ENCODE data around the gene YARS1.

Gene YARS1

DNA sequence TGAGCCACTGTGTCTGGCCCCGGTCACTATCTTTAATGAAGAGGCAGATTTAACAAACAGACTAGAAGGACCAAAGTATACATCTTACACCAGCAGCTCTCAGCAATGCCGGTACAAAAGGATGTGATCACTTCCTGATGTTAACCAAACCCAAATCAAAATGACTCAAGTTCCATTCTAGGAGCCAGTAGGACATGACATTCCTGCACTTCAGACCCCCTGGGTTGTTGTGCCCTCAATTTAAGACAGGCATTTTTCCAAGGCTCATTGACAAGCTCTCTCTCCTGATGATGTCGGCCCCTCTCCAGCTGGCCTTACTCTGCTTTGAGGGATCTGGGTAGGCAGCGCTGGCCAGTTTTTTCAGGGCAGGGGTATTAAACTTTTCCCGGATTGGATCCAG, 35.1 kb downstream of the YARS1 start:
- DNase-seq (ENCODE audit: low read depth in 1 of 2, low spot score in 1 of 2): no peak

- no peak for DNase-seq (ENCODE audit: low read depth in 1 of 2, low spot score in 1 of 2)
Observed at GRCh38 chr1:32780628-32781234, 36.4 kb downstream of the YARS1 start.

- DNase-seq (ENCODE audit: low read depth in 1 of 2, low spot score in 1 of 2): no peak
Observed at GRCh38 chr1:32780005-32780404, 37.2 kb downstream of the YARS1 start.

DNA sequence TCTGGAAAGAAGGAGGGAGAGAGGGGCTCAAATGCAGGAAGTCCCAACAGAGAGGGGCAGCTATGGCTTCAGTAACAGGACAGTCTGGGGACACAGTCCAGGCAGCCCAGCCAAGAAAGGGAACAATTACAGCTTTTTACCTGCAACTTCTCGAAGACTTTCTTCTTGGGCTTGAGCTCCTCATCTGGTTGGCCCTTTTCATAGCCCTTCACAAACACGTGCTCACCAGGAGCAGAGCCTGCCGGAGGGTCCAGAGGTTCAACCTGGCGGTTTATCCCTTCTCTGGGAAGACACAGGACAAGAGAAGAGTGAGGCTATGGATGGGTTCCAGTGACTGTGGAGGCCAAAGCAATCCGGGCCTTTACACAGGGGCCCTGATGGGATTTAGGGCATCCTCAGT, 37.9 kb downstream of the YARS1 start:
- no peak for DNase-seq (ENCODE audit: low read depth in 1 of 2, low spot score in 1 of 2)

DNA sequence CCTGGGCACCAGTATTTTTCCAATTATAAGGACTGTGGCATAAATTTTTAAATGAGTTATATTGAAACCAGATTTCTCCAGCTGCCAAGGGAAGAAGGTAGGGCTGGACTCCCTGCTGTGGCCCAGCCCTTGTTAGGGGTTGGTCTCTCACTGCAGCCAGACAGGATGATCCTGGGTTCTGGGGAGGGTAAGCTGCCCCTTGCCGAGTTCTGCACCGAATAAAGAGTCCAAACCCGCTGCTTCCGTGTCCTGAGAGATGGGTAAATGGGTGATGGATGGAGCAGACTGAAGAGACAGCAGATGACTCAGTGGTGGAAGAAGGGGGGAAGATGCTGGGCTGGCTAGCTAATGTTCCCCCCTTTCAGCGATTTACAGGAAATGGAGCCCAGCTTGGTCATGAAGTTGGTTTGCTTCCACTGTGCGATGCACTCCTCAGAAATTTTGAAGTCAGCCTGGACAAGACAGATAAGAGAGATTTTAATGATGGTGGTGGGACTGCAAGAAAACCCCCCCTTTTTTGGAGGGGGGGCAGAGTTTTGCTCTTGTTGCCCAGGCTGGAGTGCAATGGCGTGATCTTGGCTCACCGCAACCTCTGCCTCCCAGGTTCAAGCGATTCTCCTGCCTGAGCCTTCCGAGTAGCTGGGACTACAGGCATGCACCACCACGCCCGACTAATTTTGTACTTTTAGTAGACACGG, 41.4 kb downstream of the YARS1 start:
- DNase-seq (ENCODE audit: low read depth in 1 of 2, low spot score in 1 of 2): no peak

DNA sequence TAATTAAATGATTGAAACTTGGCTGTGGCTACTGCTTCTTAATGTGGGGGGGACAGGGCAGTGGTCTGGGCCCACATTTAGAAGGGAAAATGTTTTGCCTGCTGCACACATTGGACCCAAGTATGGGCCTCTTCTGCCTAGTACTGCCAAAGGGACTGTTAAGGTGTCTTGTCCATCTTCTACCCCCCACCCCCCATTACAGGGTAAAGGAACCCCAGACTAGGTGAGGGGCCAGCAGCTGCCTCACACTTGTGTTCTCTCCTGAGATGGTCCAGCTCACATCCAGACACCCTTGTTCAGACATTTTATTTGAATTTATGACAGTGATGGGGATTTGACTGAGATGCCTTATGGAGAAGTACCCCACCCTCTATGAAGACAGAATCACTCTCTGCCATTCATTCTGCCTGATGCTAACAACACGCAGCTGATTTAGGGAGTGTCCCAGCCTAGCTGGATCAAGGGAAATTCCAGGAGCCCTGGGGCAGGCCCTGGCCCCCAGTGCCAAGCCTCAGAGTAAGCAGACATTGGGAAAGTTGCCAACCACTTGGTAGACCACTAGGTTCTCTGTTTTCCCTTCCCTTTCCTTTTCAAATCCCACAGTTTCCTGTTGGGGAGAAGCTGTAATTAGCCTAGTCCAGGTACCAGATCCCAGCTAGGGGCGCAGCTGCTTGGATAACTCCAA, 42.1 kb downstream of the YARS1 start:
- no peak for DNase-seq (ENCODE audit: low read depth in 1 of 2, low spot score in 1 of 2)

DNA sequence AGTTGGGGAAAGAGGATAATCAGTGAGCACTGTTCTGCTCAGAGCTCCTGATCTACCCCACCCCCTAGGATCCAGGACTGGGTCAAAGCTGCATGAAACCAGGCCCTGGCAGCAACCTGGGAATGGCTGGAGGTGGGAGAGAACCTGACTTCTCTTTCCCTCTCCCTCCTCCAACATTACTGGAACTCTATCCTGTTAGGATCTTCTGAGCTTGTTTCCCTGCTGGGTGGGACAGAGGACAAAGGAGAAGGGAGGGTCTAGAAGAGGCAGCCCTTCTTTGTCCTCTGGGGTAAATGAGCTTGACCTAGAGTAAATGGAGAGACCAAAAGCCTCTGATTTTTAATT, 42.7 kb downstream of the YARS1 start:
- no peak for DNase-seq (ENCODE audit: low read depth in 1 of 2, low spot score in 1 of 2)

DNA sequence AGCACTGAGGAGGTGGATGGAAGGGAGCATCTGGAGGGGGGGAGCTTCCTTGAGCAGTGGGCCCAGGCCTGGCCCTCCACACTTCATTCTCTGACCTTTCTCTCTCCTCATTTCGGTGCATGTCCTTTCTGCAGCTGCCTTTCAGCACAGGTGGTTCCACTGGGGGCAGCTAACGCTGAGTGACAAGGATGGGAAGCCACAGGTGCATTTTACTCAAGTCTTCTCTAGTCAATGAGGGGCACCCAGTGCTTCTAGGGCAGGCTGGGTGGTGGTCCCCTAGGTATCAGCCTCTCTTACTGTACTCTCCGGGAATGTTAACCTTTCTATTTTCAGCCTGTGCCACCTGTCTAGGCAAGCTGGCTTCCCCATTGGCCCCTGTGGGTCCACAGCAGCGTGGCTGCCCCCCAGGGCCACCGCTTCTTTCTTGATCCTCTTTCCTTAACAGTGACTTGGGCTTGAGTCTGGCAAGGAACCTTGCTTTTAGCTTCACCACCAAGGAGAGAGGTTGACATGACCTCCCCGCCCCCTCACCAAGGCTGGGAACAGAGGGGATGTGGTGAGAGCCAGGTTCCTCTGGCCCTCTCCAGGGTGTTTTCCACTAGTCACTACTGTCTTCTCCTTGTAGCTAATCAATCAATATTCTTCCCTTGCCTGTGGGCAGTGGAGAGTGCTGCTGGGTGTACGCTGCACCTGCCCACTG, 43.2 kb downstream of the YARS1 start:
- no peak for DNase-seq (ENCODE audit: low read depth in 1 of 2, low spot score in 1 of 2)

DNA sequence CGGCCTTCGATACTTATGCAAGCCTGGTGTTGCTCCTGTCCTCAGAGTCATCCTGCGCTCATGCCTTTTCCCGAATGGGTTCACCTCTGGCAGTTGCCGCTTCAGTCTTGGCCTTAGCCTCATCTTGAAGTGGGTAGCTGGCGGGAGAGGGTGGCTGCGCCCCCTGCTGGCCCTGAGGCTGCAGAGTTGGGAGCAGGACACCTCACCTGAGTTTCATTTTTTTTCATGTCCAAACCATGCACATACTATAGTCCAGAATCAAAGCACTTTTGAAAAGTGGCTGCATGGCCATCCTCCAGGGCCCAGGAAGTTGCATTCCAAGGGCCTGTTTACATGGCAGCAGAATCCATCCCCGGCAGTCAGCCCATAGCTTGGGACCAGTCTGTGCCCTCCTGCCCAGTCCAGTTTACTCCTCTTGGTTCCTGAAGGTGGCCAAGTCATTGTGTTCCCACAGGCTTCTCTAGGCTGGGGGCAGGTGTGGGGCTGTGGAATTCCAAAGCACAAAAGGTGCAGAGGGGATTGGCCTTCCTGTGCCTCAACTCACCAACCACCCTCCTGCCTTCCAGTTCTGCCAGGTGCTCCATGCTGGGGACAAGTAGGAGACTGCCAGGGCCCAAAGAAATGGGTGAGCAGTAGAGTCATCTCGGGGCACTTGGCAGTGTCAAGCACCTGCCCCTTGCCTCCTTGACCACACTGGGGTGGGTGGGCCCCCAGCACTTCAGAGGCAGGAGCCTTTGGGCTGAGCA, 44.0 kb downstream of the YARS1 start:
- DNase-seq (ENCODE audit: low read depth in 1 of 2, low spot score in 1 of 2): peak; percentile 50 to 64

DNA sequence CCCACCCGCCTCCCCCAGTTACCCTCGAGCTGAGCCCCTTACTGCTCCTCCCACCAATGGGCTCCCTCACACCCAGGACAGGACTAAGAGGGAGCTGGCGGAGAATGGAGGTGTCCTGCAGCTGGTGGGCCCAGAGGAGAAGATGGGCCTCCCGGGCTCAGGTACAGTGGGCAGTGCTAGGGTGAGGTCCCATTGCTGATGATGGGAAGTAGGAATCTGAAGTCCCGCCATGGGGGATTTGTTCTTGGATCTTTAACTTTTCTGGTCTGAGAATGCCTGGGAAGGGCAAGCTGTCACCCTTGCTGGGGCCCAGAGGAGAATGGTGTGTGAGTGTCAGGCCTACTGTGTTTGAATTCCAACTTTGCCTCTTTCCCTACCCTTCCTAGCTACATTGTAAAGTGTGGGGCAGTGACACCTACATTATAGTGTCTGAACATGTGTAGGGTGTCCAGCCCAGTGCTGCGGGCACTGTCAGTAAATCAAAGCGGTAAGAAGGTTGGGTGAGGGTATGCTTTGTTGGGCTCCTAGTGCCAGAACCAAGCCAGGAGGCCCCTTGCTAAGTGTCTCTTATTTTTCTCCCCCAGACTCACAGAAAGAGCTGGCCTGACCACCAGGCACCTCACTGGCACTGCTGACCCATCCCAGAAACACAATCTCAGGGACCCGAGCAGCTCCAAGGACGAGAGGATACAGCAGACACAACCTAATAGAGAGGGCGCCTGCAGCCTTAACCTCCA, 44.7 kb downstream of the YARS1 start:
- DNase-seq (ENCODE audit: low read depth in 1 of 2, low spot score in 1 of 2): no peak

GRCh38 chr1:32771561-32772280, 45.4 kb downstream of the YARS1 start:
- no peak for DNase-seq (ENCODE audit: low read depth in 1 of 2, low spot score in 1 of 2)

DNA sequence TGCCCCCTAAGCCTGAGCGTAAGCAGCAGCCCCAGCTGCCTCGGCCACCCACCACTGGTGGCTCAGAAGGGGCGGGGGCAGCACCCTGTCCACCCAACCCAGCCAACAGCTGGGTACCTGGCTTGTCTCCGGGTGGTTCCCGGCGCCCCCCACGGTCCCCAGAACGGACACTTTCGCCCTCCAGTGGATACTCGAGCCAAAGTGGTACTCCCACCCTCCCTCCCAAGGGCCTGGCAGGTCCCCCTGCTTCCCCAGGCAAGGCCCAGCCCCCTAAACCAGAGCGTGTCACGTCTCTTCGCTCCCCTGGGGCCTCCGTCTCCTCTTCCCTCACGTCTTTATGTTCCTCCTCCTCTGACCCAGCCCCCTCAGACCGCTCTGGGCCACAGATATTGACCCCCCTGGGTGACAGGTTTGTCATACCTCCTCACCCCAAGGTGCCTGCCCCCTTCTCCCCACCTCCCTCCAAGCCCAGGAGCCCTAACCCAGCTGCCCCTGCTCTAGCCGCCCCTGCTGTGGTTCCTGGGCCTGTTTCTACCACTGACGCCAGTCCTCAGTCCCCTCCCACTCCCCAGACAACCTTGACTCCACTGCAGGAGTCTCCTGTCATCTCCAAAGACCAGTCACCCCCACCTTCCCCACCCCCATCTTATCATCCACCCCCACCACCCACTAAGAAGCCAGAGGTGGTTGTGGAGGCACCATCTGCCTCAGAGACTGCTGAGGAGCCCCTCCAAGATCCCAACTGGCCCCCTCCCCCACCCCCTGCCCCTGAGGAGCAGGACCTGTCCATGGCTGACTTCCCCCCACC, 46.2 kb downstream of the YARS1 start:
- DNase-seq (ENCODE audit: low read depth in 1 of 2, low spot score in 1 of 2): no peak

GRCh38 chr1:32770221-32770731, 46.9 kb downstream of the YARS1 start:
- no peak for DNase-seq (ENCODE audit: low read depth in 1 of 2, low spot score in 1 of 2)

- no peak for DNase-seq (ENCODE audit: low read depth in 1 of 2, low spot score in 1 of 2)
Observed at GRCh38 chr1:32769524-32770220, 47.5 kb downstream of the YARS1 start.

DNA sequence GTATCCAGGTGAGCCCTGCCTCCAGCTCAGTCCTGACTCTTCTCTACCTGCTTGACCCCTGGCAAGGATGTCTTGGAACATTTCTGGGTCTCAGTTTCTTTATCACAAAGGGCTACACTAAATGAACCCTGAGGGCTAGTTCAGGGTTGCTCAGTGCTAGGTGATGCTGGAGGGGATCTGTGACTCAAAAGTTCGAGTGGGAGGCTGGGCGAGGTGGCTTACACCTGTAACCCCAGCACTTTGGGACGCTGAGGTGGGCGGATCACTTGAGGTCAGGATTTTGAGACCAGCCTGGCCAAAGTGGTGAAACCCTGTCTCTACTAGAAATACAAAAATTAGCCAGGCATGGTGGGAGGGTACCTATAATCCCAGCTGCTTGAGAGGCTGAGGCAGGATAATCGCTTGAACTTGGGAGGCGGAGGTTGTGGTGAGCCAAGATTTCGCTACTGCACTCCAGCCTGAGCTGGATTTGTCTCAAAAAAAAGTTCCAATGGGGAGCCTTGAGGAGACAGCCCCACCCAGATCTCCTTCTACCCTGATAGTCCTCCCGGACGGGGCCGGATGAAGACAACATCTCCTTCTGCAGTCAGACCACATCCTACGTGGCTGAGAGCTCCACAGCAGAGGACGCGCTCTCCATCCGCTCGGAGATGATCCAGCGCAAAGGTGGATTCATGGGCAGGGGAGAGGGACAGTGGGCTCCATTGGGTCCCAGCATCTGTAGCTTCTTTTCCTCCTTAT, 48.9 kb downstream of the YARS1 start:
- DNase-seq (ENCODE audit: low read depth in 1 of 2, low spot score in 1 of 2): no peak

GRCh38 chr1:32767641-32768040, 49.5 kb downstream of the YARS1 start:
- DNase-seq (ENCODE audit: low read depth in 1 of 2, low spot score in 1 of 2): no peak

DNA sequence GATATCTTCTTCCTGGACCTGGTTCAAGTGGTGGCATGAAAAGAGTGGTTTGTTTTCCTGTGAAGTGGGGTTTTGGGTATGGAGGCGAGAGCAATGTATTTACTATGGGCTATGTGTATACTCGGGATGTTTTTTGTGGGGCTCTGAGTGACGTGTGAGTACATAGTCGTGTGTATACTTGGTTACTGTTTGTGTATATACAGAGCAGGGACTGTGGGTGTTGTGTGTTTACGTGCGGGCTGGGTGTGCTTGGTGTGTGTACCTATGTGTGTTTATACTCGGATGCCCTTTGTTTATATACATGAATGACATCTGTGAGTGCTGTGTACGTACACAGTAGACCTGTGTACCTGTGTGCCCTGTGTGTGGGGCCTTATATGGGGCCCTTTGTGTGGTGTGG, 50.0 kb downstream of the YARS1 start:
- no peak for DNase-seq (ENCODE audit: low read depth in 1 of 2, low spot score in 1 of 2)
